GM18519 (cell line): Measurements from ENCODE around the gene PAK1IP1.
"Not testable (repeated sequence)": the region's sequence is repeated elsewhere in the genome, so short reads cannot be mapped to it uniquely, and the experiment has no call there.

Experiments
- ATAC-seq: cut with Tn5 transposase; IDR thresholded peaks from one replicate; pipeline ENCODE4 v1.9.1; 2021; ENCODE audit warnings: mild to moderate bottlenecking, moderate library complexity; ENCODE audit not compliant: unreplicated experiment, low FRiP score

Gene PAK1IP1

DNA sequence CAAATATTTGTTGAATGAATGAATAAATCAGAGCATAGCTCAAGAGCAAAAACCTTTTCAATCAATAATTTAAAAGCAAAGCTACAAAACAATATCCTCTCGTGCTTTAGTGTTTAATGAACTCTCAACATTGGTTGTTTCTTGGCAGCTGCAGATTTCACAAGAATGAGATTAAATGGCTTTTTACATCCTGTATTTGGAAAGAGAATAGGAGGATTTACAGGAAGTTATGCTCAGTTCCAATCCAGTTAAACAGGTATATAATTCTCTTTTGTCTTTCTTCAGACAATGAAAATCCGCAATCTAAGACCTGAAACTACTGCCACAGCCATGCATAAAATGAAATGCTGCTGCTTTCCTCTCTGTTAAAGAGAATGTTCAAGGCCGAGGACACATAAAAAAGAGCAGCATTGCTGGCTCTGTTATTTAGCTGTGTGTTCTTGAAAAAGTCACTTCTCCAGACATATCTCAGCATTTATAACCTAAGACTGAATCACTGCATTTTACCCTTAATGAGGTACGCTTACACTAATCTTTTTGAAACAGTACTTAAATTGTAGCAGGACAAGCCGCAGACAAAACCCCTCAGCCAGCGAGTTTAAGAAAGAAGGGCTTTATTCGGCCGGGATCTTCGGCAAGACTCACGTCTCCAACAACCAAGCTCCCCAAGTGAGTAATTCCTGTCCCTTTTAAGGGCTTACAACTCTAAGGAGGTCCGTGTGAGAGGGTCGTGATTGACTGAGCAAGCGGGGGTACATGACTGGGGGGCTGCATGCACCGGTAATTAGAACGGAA lies 3.9 kb upstream of the PAK1IP1 start:
- no peak for ATAC-seq

DNA sequence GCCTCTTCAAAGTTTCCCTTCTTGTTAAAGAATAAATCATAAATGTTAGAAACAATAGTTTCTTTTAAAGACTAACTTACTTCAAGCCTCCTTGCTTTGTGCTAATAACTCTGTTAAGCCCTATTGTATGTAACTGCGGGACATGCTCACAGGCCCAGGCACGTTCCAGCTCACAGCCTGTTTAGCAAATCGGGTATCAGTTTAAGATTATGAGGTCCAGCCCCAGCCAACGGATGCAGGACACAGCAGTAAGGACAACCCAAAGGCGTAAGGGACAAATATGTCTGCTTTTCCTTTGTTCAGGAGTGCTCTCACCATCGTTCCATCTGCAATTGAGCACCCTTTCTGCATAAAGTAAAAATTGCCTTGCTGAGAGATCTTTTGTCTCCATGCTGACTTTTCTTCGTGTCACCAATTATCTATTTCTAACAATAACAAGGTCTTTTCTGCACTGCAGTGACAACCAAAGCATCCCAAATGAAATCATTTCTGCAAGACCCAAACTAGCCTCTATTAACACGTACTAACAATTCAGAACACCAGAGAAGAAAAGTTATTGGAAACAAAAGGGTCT lies 1.7 kb upstream of the PAK1IP1 start:
- no peak for ATAC-seq

DNA sequence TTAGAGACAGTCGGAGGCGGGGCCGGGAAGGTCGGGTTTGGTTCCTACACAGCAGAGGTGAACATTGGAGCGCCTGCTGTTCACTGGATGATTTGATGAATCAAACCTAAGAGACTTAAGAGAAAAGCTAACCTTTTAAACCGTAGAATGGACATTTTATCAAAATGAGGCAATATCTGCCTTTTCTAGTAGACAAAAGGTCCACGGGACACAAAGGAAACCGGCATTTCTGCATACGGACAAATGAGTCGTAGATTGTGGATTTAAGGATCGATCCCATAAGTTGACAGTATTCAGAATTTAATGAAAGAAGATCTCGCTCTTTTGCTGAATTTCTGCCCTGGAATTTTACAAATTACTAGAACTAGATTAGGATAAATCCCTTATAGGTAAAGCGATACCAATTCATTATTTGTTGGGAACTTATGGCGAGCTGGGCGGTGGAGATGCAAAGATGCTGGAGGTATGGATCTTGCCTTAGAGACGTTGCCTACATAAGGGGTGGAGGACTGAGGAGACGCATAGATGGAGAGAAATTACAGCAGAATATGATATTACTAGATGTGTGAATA lies 400 bp downstream of the PAK1IP1 start:
- ATAC-seq: no peak

GRCh38 chr6:10696655-10697054 lies 1.9 kb downstream of the PAK1IP1 start:
- no peak for ATAC-seq

DNA sequence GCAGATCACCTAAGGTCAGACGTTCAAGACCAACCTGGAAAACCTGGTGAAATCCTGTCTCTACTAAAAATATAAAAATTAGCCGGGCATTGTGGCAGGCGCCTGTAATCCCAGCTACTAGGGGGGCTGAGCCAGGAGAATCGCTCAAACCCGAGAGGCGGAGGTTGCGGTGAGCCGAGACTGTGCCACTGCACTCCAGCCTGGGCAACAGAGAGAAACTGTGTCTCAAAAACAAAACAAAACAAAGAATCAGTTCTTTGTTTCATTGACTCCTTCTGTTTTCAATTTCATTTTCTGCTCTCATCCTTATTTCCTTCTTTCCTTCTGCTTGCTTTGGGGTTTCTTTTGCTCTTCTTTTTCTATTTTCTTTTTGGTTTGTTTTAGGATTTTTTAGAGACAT lies 19.2 kb downstream of the PAK1IP1 start:
- ATAC-seq: no peak

DNA sequence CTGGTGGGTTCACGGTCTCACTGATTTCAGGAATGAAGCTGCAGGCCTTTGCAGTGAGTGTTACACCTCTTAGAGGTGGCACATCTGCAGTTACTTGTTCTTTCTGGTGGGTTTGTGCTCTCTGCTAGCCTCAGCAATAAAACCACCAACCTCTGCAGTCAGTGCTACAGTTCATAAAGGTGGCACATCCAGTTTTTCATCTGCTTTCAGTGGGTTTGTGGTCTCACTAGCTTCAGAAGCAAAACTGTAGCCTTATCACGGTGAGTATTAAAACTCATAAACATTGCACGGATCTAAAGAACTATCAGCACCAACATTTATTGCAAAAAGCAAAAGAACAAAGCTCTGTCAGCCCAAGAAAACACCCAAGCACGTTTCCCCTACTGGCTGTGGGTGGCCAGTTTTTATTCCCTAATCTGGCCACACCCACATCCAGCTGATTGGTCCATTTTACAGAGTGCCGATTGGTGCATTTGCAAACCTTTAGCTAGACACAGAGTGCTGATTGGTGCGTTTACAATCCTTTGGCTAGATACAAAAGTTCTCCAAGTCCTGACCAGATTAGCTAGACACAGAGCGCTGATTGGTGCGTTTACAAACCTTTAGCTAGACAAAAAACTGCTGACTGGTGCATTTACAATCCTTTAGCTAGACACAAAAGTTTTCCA lies 24.7 kb downstream of the PAK1IP1 start:
- no peak for ATAC-seq

DNA sequence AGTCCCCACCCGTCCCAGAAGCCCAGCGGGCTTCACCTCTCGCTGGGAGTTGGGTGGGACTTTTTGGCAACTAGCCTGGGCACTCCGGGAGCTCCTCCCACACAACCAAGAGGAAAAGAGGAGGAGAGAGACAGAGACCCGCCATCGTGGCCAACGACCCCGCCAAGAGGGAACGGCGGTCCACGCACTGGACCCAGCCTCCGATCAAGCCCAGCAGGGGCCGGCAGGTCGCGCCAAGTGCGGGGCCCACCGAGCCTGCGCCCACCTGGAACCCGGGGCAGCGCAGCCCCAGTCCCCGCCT lies 25.1 kb downstream of the PAK1IP1 start:
- ATAC-seq: no peak

DNA sequence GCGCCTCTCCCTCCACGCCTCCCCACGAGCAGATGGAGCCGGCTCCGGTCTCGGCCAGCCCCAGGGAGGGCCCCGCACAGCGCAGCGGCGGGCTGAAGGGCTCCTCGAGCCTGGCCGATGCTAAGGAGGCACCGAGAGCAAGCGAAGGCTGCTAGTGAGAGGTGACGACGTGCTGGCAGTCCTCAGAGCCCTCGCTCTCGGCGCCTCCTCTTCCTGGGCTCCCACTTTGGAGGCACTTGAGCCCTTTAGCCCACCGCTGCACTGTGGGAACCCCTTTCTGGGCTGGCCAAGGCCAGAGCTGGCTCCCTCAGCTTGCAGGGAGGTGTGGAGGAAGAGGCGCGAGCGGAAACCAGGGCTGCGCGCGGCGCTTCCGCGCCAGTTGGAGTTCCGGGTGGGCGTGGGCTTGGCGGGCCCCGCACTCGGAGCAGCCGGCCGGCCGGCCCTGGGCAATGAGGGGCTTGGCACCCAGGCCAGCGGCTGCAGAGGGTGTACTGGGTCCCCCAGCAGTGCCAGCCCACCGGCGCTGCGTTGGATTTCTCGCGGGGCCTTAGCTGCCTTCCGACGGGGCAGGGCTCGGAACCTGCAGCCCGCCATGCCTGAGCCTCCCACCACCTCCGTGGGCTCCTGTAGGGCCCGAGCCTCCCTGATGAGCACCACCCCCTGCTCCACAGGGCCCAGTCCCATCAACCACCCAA lies 25.6 kb downstream of the PAK1IP1 start:
- ATAC-seq: no peak

DNA sequence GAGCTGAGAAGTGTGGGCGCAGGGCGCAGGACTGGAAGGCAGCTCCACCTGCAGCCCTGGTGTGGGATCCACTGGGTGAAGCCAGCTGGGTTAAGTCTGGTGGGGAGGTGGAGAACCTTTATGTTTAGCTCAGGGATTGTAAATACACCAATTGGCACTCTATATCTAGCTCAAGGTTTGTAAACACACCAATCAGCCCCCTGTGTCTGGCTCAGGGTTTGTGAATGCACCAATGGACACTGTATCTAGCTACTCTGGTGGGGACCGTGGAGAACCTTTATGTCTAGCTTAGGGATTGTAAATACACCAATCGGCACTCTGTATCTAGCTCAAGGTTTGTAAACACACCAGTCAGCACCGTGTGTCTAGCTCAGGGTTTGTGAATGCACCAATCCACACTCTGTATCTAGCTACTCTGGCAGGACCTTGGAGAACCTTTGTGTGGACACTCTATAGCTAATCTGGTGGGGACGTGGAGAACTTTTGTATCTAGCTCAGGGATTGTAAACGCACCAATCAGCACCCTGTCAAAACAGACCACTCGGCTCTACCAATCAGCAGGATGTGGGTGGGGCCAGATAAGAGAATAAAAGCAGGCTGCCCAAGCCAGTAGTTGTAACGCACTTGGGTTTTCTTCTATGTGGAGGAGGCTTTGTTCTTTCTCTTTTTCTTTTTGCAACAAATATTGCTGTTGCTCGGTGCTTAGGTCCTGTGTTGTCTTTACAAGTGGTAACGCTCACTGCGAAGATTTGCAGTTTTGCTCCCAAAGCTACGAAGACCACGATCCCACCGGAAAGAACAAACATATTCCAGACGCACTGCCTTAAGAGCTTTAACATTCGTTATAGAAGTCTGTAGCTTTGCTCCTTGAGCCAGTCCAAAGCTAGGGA lies 26.4 kb downstream of the PAK1IP1 start:
- ATAC-seq: not testable (repeated sequence)

GRCh38 chr6:10721850-10722569 lies 27.2 kb downstream of the PAK1IP1 start:
- ATAC-seq: no peak

DNA sequence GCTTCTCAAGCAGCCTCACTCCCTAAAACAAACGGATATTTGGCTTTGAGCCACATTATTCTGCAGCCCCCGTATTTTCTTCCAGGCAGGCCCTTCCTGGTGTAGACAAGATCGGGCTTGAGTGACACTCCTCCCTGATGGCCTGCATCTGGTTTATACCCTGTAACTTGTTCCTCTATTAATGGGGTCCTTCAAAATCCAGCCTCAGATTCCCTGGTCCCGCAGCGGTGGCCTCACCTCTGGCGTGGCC lies 27.7 kb downstream of the PAK1IP1 start:
- ATAC-seq: no peak

- peak; percentile 93 for ATAC-seq
Measured at GRCh38 chr6:10722820-10723566, 28.2 kb downstream of the PAK1IP1 start, which contains the start of gene TMEM14C. Gene TMEM14C (plus strand): TSS chr6:10723070. CDS start chr6:10724614, 1,544 bp downstream.

DNA sequence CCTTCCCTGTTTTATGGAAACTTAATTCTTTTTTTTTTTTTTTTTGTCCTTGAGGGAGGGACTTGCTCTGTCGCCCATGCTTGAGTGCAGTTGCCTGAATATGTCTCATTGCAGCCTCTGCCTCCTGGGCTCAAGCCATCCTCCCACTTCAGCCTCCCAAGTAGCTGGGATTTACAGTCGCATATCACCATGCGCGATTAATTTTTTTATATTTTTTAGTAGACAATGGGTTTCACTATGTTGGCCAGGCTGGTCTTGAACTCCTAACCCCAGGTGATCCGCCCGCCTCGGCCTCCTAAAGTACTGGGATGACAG lies 28.8 kb downstream of the PAK1IP1 start:
- ATAC-seq: no peak

GRCh38 chr6:10725044-10725443 lies 30.3 kb downstream of the PAK1IP1 start:
- ATAC-seq: no peak

GRCh38 chr6:10725716-10726115 lies 30.9 kb downstream of the PAK1IP1 start:
- no peak for ATAC-seq

DNA sequence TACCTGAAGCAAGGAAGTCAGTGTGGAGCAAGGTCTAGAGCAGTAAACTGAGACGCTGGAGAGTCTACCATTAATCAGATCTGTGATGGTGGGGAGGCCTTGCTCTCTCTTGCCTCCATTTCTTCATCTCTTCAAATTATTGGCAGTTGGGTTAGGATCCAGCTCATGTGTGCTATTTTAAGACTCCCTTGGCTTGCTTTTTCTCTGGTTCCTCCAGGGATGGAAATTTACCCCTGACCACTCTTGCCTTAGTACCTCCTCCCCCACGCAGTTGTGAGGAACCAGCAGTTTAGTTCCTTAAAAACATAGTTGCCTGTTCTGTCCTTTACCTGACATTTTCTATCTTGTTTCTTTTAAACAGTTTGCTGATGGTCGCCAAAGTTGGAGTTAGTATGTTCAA lies 35.5 kb downstream of the PAK1IP1 start:
- no peak for ATAC-seq

DNA sequence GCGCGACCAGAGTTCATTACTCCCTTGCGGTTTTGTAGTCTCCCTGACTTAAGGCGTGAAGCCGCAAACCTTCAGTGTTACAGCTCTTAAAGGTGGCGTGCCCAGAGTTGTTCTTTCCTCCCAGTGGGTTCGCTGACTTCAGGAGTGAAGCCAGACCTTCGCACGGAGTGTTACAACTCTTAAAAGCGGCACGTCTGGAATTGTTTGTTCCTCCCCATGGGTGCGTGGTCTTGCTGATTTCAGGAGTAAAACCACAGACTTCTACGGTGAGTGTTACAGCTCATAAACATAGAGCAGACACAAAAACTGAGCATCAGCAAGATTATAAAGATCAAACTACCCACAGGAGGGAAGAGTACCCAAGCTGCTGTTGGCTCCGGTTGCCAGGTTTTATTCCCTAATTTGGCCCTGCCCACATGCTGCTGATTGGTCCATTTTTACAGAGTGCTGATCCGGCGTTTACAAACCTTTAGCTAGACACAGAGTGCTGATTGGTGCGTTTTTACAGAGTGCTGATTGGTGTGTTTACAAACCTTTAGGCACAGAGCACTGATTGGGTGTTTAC lies 38.5 kb downstream of the PAK1IP1 start:
- ATAC-seq: no peak

GRCh38 chr6:10733863-10734262 lies 39.1 kb downstream of the PAK1IP1 start:
- no peak for ATAC-seq

DNA sequence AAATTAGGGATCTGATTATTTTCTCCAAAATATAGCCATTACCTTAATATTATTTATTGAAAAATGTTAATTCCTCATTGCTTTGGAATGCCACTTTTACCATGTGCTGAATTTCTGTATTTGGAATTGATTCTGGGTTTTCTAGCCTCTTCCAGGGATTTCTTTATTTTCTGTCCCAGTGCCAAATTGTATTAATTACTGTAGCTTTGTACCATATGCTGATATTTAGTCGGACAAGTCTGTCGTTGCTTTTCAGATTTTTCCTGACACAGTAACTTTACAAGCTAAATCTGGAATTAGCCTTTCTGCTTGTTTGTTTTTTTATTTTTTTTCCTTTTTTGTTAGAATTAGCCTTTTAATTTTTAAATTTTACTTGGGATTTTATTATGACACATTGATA lies 42.0 kb downstream of the PAK1IP1 start:
- no peak for ATAC-seq
